Stimulated activated CD4-positive, alpha-beta T cell treated with anti-CD3 and anti-CD28 coated beads, Interleukin-4, amount 100 ng/mL, for 1 hour (primary cell): ENCODE measurements around the gene GCDH.
A peak's percentile ranks its signal among the peaks of the same experiment; 100 is the strongest.
"Not testable (repeated sequence)": the region's sequence is repeated elsewhere in the genome, so short reads cannot be mapped to it uniquely, and the experiment has no call there.

ENCODE experiments used
- DNase-seq: peaks from one replicate; pipeline ENCODE4 v3.0.0-alpha.2; 2020

The GCDH gene

GRCh38 chr19:12912571-12912970 lies 21.6 kb downstream of the GCDH start:
- no peak for DNase-seq

GRCh38 chr19:12913011-12913561 lies 22.1 kb downstream of the GCDH start:
- no peak for DNase-seq

GRCh38 chr19:12913851-12914690 lies 23.1 kb downstream of the GCDH start:
- DNase-seq, result peak; percentile 22

GRCh38 chr19:12915860-12916259 lies 24.9 kb downstream of the GCDH start:
- DNase-seq, result not testable (repeated sequence)

GRCh38 chr19:12918253-12918652 lies 27.3 kb downstream of the GCDH start:
- no peak for DNase-seq

GRCh38 chr19:12921047-12921446 lies 30.1 kb downstream of the GCDH start:
- no peak for DNase-seq

GRCh38 chr19:12922959-12923358 lies 32.0 kb downstream of the GCDH start:
- no peak for DNase-seq

GRCh38 chr19:12924621-12925310 lies 33.8 kb downstream of the GCDH start:
- DNase-seq, result no peak

- DNase-seq, result no peak
Observed at GRCh38 chr19:12930002-12930645, 39.2 kb downstream of the GCDH start.

GRCh38 chr19:12932392-12933286 lies 41.7 kb downstream of the GCDH start:
- DNase-seq, result no peak

- peak; percentile 87 for DNase-seq
Observed at GRCh38 chr19:12933287-12934072, 42.5 kb downstream of the GCDH start, which contains the start of gene FARSA. FARSA (minus strand) TSS chr19:12933711; CDS start chr19:12933696, 15 bp downstream.

- DNase-seq, result no peak
Observed at GRCh38 chr19:12935071-12935470, 44.1 kb downstream of the GCDH start.

GRCh38 chr19:12936582-12936981 lies 45.6 kb downstream of the GCDH start:
- DNase-seq, result no peak

- no peak for DNase-seq
Observed at GRCh38 chr19:12937093-12937926, 46.4 kb downstream of the GCDH start.

- DNase-seq, result peak; percentile 99
Observed at GRCh38 chr19:12937927-12938778, 47.2 kb downstream of the GCDH start, which contains the start of gene CALR. CALR (plus strand) TSS chr19:12938609; CDS start chr19:12938680, 71 bp downstream.

- peak; percentile 45 for DNase-seq
Observed at GRCh38 chr19:12938779-12939601, 48.0 kb downstream of the GCDH start.

GRCh38 chr19:12939975-12940423 lies 49.0 kb downstream of the GCDH start:
- DNase-seq, result no peak

- no peak for DNase-seq
Observed at GRCh38 chr19:12940897-12941296, 49.9 kb downstream of the GCDH start.
